Type B pancreatic cell (in vitro differentiated cells): ENCODE measurements around the gene CALCOCO1. TPM values are rescaled to one million over a fixed set of nuclear protein-coding genes. Genes with fewer than 3 reads are reported as not detected.
A peak's percentile ranks its signal among the peaks of the same experiment; 100 is the strongest.
"Not testable (repeated sequence)": the region's sequence is repeated elsewhere in the genome, so short reads cannot be mapped to it uniquely, and the experiment has no call there.

Experiments used
- DNase-seq: peaks from one replicate; pipeline ENCODE4 v3.0.0; 2021; ENCODE audit warnings: mixed read lengths; ENCODE audit not compliant: unreplicated experiment; ENCODE audit errors: extremely low spot score
- H3K27ac Mint-ChIP-seq: 2 replicates; pipeline ENCODE4 v1.8.0; 2021; ENCODE audit warnings: mild to moderate bottlenecking, mixed read lengths
- H3K27me3 Mint-ChIP-seq: 2 replicates; pipeline ENCODE4 v1.8.0; 2021; ENCODE audit warnings: mixed read lengths
- H3K36me3 Mint-ChIP-seq: 2 replicates; pipeline ENCODE4 v1.8.0; 2021; ENCODE audit warnings: mixed read lengths
- H3K4me1 Mint-ChIP-seq: one replicate; pipeline ENCODE4 v1.8.0; 2021; ENCODE audit warnings: mixed read lengths; ENCODE audit not compliant: unreplicated experiment
- H3K4me3 Mint-ChIP-seq: 2 replicates; pipeline ENCODE4 v1.8.0; 2021; ENCODE audit warnings: mild to moderate bottlenecking, mixed read lengths
- H3K9me3 Mint-ChIP-seq: 2 replicates; pipeline ENCODE4 v1.8.0; 2021; ENCODE audit warnings: mixed read lengths
- total RNA-seq: library from RNA; stranded (reverse); gene quantifications from 2 replicates; pipeline ENCODE4 v1.2.1, GENCODE V29; 2021; ENCODE audit warnings: low replicate concordance
- TF ChIP-seq, protein P1 (sequence below): fragments of 200-600 bp; sonication (generic); conservative IDR thresholded peaks from 2 replicates; pipeline ENCODE4 v1.5.0; 2021; ENCODE audit warnings: antibody characterized with exemption, mild to moderate bottlenecking

The CALCOCO1 gene
- total RNA-seq, 1 donor from 2014 or later, result 86.7 TPM

DNA sequence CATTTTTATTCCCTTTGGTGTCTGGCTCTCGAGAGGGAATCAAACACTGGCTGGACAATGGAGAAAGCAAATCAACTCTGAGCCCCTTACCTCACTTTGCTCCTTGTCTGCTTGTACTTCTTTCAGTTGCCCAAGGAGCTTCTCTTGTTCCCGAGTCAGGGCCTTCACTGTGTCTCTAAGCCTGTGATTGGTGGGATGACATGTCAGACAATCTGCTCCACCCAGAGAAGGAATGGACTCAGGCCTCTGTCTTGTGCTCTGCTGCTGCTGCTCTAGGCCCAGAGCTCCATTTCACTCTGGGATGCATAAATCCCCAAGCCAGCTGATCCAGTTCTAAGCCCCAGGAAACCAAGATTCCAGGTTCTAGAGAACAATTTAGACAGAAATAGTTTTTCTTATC lies 7.6 kb downstream of the CALCOCO1 start:
- Mint-ChIP-seq H3K27ac (peak overlapping the region; percentile 84), H3K27me3 (no peaks in the 10 kb centered on the region), H3K4me1 (no peaks in the 10 kb centered on the region), H3K36me3 (peaks cover 34% of the 10 kb centered on the region), H3K9me3 (no peaks in the 10 kb centered on the region), H3K4me3 (no peak overlapping the region)
- TF ChIP-seq, protein P1, sequence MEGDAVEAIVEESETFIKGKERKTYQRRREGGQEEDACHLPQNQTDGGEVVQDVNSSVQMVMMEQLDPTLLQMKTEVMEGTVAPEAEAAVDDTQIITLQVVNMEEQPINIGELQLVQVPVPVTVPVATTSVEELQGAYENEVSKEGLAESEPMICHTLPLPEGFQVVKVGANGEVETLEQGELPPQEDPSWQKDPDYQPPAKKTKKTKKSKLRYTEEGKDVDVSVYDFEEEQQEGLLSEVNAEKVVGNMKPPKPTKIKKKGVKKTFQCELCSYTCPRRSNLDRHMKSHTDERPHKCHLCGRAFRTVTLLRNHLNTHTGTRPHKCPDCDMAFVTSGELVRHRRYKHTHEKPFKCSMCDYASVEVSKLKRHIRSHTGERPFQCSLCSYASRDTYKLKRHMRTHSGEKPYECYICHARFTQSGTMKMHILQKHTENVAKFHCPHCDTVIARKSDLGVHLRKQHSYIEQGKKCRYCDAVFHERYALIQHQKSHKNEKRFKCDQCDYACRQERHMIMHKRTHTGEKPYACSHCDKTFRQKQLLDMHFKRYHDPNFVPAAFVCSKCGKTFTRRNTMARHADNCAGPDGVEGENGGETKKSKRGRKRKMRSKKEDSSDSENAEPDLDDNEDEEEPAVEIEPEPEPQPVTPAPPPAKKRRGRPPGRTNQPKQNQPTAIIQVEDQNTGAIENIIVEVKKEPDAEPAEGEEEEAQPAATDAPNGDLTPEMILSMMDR, result no peak
- no peak for DNase-seq

DNA sequence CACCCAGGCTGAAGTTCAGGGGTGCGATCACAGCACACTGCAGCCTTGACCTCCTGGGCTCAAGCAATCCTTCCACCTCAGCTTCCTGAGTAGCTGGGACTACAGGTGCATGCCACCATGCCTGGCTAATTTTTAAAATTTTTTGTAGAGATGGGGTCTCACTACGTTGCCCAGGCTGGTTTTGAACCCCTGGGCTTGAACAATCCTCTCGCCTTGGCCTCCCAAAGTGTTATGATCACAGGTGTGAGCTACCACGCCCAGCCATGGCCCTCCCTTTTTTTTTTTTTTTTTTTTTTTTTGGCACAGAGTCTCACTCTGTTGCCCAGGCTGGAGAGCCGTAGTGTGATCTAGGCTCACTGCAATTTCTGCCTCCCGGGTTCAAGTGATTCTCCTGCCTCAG lies 8.7 kb downstream of the CALCOCO1 start:
- not testable (repeated sequence) for H3K27ac Mint-ChIP-seq, H3K4me3 Mint-ChIP-seq, H3K27me3 Mint-ChIP-seq, H3K9me3 Mint-ChIP-seq, H3K4me1 Mint-ChIP-seq, DNase-seq
- H3K36me3 Mint-ChIP-seq, result peaks cover 33% of the 10 kb centered on the region

DNA sequence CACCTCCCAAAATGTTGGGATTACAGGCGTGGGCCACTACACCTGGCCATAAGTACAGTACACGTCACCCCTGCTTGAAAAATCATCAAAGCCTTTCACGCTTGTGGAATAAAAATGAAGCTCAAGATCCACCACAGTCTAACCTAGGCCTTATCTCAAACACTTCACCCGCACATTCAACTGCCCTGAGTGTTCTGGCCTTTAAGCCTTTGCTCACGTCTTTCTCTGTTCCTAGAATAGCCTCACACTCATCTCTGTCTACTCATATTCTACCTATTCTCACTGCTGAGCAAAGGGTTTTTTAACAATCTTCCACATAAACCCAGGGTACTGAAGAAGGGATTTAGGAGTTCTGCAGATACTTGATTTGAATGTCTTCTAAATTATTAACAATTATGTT lies 9.9 kb downstream of the CALCOCO1 start:
- TF ChIP-seq, protein P1, result no peak
- Mint-ChIP-seq H3K27me3 (no peaks in the 10 kb centered on the region), H3K4me1 (no peaks in the 10 kb centered on the region), H3K9me3 (no peaks in the 10 kb centered on the region), H3K27ac (no peak overlapping the region), H3K4me3 (no peak overlapping the region), H3K36me3 (peaks cover 38% of the 10 kb centered on the region)
- DNase-seq, result no peak

DNA sequence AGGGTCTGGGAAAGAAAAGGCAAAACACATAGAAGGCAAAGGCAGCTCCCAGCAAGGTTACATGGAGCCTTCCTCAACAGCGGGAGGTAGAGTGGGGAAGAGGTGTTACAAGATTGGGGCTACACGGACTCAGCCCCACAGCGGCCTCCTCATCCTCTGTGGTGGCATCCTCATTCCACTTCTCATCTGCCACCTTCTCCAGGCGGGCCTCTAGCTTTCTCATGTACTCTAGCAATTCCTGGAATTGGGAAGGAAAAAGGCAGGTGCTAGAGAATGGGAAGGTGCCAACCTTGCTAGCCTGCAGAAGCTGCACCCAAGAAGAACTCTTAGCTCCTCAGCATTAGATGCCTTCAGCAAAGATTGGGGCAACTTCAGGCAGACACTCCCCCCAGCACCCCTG lies 13.2 kb downstream of the CALCOCO1 start:
- H3K4me1 Mint-ChIP-seq, result no peaks in the 10 kb centered on the region
- DNase-seq, result no peak
- H3K27me3 Mint-ChIP-seq, result peaks cover 18% of the 10 kb centered on the region
- H3K36me3 Mint-ChIP-seq, result peaks cover 30% of the 10 kb centered on the region
- H3K27ac Mint-ChIP-seq, result no peak overlapping the region
- H3K4me3 Mint-ChIP-seq, result no peak overlapping the region
- TF ChIP-seq, protein P1, result no peak
- no peaks in the 10 kb centered on the region for H3K9me3 Mint-ChIP-seq

DNA sequence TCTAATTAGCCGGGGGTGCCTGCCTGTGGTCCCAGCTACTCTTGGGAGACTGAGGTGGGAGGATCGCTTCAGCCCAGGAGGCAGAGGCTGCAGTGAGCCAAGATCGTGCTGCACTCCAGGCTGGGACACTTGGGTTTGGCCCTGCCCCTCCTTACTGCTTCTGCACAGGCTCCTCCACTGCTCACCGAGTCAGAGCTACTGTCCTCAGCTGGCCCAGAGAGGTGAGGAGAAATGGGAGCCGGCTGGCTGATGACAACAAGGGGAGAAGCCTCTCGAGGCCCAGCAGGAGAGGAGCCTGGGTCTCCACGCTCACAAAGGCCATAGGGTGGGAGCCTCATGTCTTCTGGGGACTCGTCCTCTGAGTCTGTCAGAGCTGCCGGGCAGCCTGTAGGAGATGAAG lies 13.7 kb downstream of the CALCOCO1 start:
- DNase-seq, result no peak
- H3K4me3 Mint-ChIP-seq, result no peak overlapping the region
- TF ChIP-seq, protein P1, result no peak
- H3K27ac Mint-ChIP-seq, result no peak overlapping the region
- no peaks in the 10 kb centered on the region for H3K4me1 Mint-ChIP-seq
- peaks cover 30% of the 10 kb centered on the region for H3K36me3 Mint-ChIP-seq
- H3K27me3 Mint-ChIP-seq, result peaks cover 22% of the 10 kb centered on the region
- no peaks in the 10 kb centered on the region for H3K9me3 Mint-ChIP-seq

DNA sequence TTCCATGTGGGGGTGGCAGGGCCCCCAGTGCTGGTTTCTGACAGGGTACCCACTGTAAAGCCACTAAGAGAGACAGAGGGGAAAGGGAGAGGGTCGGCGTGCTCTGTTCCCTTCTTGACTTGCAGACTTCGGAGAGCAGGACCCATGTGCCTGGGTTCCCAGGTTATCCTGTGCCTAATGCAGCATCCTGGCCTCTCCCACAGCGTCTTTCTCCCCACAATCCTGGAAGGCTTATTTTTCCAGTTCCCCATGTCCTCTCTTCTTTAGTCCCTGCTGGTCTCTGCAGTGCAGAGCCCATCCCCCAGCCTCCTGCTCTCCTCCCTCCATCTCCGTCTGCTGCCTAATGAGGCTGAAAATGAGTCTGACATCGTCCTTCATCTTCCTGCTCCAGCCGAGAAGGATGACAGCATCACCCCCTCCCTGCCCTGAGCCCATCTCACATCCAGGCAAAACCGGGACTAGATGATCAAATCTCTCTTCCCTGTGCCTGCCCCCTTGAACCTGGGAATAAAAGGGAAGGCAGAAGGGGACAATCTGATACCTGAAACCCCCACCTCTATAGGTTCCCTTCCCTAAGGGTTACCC lies 15.1 kb downstream of the CALCOCO1 start:
- Mint-ChIP-seq H3K9me3 (no peaks in the 10 kb centered on the region), H3K27ac (no peak overlapping the region), H3K36me3 (peaks cover 26% of the 10 kb centered on the region)

More for the DNA sequence above, 15.1 kb downstream of the CALCOCO1 start:
- H3K4me3 Mint-ChIP-seq, result no peak overlapping the region
- TF ChIP-seq, protein P1, result no peak
- H3K27me3 Mint-ChIP-seq, result peaks cover 31% of the 10 kb centered on the region
- no peak for DNase-seq
- H3K4me1 Mint-ChIP-seq, result no peaks in the 10 kb centered on the region
